Hepatocyte (in vitro differentiated cells): ENCODE measurements around the gene TRPV2.

ENCODE experiments used
- CTCF ChIP-seq: fragments of 200-600 bp; sonication (generic); IDR thresholded peaks from 2 replicates; pipeline ENCODE4 v1.5.1; 2016; ENCODE audit warnings: antibody characterized with exemption, mild to moderate bottlenecking; ENCODE audit not compliant: poor library complexity
- EZH2 ChIP-seq: fragments of 200-600 bp; sonication (generic); IDR thresholded peaks from 2 replicates; pipeline ENCODE4 v1.6.1; 2016; ENCODE audit warnings: antibody characterized with exemption, mild to moderate bottlenecking, borderline replicate concordance
- EZH2phosphoT487 ChIP-seq: fragments of 200-600 bp; sonication (generic); IDR thresholded peaks from one replicate; pipeline ENCODE4 v1.6.1; 2018; ENCODE audit warnings: antibody characterized with exemption, mild to moderate bottlenecking, low read depth, moderate library complexity; ENCODE audit not compliant: unreplicated experiment, severe bottlenecking

- peak; percentile 54 for TF ChIP-seq CTCF
- no peak for TF ChIP-seq EZH2
- TF ChIP-seq EZH2phosphoT487, result no peak
These were observed 12.9 kb downstream of the TRPV2 start for GRCh38 chr17:16428098-16428882.
